IMR-90 (cell line): Measurements from ENCODE around the gene FBXW7. TPM values are rescaled to one million over a fixed set of nuclear protein-coding genes. Genes with fewer than 3 reads are reported as not detected.

Experiments used
- ATAC-seq: fragments of 200-7000 bp; cut with Tn5 transposase; 2 replicates; pipeline ENCODE4 v1.9.1; 2020; ENCODE audit warnings: low read depth, mild to moderate bottlenecking, moderate library complexity
- BruUV-seq: library from RNA; stranded (reverse); fragments of 400-500 nt; replicated peaks from 2 replicates; lab custom pipeline; 2021; lab: Mats Ljungman, UMichigan
- CTCF ChIA-PET: fragments of 300-600 bp; formaldehyde crosslinking; extraction: SDS; loops from one replicate; lab custom pipeline; 2021; ENCODE audit warnings: antibody characterized with exemption; lab: Yijun Ruan, JAX
- POLR2A ChIA-PET: fragments of 300-600 bp; sonication (Branson Sonifier 250); formaldehyde crosslinking; loops from one replicate; lab custom pipeline; 2022; ENCODE audit warnings: antibody characterized with exemption; ENCODE audit not compliant: unreplicated experiment; lab: Charles Lee
- DNase-seq: peaks from one replicate; pipeline ENCODE4 v3.0.0; 2013
- H2AFZ ChIP-seq: replicated peaks from 2 replicates; pipeline ENCODE3; 2013; ENCODE audit warnings: low read length, mild to moderate bottlenecking; ENCODE audit not compliant: poor library complexity
- H2AK5ac ChIP-seq: 2 replicates; pipeline ENCODE4 v1.6.1; 2013; ENCODE audit warnings: low read depth, low read length, inconsistent platforms
- H2AK9ac ChIP-seq: replicated peaks from 2 replicates; pipeline ENCODE3; 2013; ENCODE audit warnings: mild to moderate bottlenecking, low read depth, low read length, moderate library complexity; ENCODE audit not compliant: poor library complexity
- H2BK120ac ChIP-seq: 2 replicates; pipeline ENCODE4 v1.6.1; 2013; ENCODE audit warnings: low read depth, low read length, inconsistent platforms
- H2BK15ac ChIP-seq: 3 replicates; pipeline ENCODE4 v1.6.1; 2013; ENCODE audit warnings: low read depth, low read length, inconsistent platforms
- H2BK20ac ChIP-seq: 2 replicates; pipeline ENCODE4 v1.6.1; 2013; ENCODE audit warnings: low read depth, mild to moderate bottlenecking, inconsistent platforms, low read length, moderate library complexity
- H2BK5ac ChIP-seq: 2 replicates; pipeline ENCODE4 v1.6.1; 2013; ENCODE audit warnings: mild to moderate bottlenecking, low read depth, low read length, inconsistent platforms; ENCODE audit not compliant: poor library complexity, severe bottlenecking
- H3K14ac ChIP-seq: replicated peaks from 2 replicates; pipeline ENCODE4 v1.6.1; 2013; ENCODE audit warnings: low read depth, low read length, inconsistent platforms
- H3K18ac ChIP-seq: 2 replicates; pipeline ENCODE4 v1.6.1; 2013; ENCODE audit warnings: low read depth, low read length, control low read depth
- H3K23ac ChIP-seq: 2 replicates; pipeline ENCODE4 v1.6.1; 2013; ENCODE audit warnings: low read depth, low read length, inconsistent platforms
- H3K27ac ChIP-seq: 2 replicates; pipeline ENCODE4 v1.5.1; 2013; ENCODE audit warnings: mild to moderate bottlenecking, control low read depth, low read length; ENCODE audit not compliant: insufficient read depth
- H3K27me3 ChIP-seq: 2 replicates; pipeline ENCODE4 v1.6.1; 2013; ENCODE audit warnings: low read length; ENCODE audit not compliant: control insufficient read depth, insufficient read depth
- H3K36me3 ChIP-seq: 2 replicates; pipeline ENCODE4 v1.6.1; 2013; ENCODE audit warnings: low read length, mixed read lengths; ENCODE audit not compliant: control insufficient read depth, insufficient read depth
- H3K4ac ChIP-seq: 2 replicates; pipeline ENCODE4 v1.6.1; 2013; ENCODE audit warnings: low read depth, low read length, inconsistent platforms
- H3K4me1 ChIP-seq: 2 replicates; pipeline ENCODE4 v1.6.1; 2013; ENCODE audit warnings: low read length, mixed read lengths; ENCODE audit not compliant: control insufficient read depth, insufficient read depth
- H3K4me2 ChIP-seq: 2 replicates; pipeline ENCODE4 v1.6.1; 2013; ENCODE audit warnings: low read depth, mild to moderate bottlenecking, control low read depth, low read length, moderate library complexity
- H3K4me3 ChIP-seq: 2 replicates; pipeline ENCODE4 v1.5.1; 2013; ENCODE audit warnings: low read depth, mild to moderate bottlenecking, control low read depth, low read length, moderate library complexity; ENCODE audit not compliant: insufficient read depth
- H3K56ac ChIP-seq: 2 replicates; pipeline ENCODE4 v1.6.1; 2013; ENCODE audit warnings: low read length, inconsistent platforms; ENCODE audit not compliant: insufficient read depth; ENCODE audit errors: extremely low read depth
- H3K79me1 ChIP-seq, 2 experiments: 2 replicates each; pipeline ENCODE4 v1.6.1; 2013; ENCODE audit warnings: low read length in 2 of 2, inconsistent platforms in 1 of 2, low read depth in 1 of 2
- H3K9ac ChIP-seq: 2 replicates; pipeline ENCODE4 v1.6.1; 2013; ENCODE audit warnings: low read depth, low read length, control low read depth
- H3K9me1 ChIP-seq: 2 replicates; pipeline ENCODE4 v1.6.1; 2013; ENCODE audit warnings: low read length, inconsistent platforms; ENCODE audit not compliant: insufficient read depth
- H3K9me3 ChIP-seq: 2 replicates; pipeline ENCODE4 v1.6.1; 2013; ENCODE audit warnings: low read length; ENCODE audit not compliant: control insufficient read depth, insufficient read depth
- H4K20me1 ChIP-seq: 2 replicates; pipeline ENCODE4 v1.6.1; 2013; ENCODE audit warnings: low read length, inconsistent platforms; ENCODE audit not compliant: insufficient read depth
- H4K5ac ChIP-seq: 2 replicates; pipeline ENCODE4 v1.6.1; 2013; ENCODE audit warnings: mild to moderate bottlenecking, low read depth, low read length, control low read depth
- H4K8ac ChIP-seq, 2 experiments: 2 replicates each; pipeline ENCODE4 v1.6.1; 2013; ENCODE audit warnings: low read depth in 2 of 2, low read length in 2 of 2, control low read depth in 1 of 2, inconsistent platforms in 1 of 2
- H4K91ac ChIP-seq: 2 replicates; pipeline ENCODE4 v1.6.1; 2013; ENCODE audit warnings: low read depth, low read length, inconsistent platforms; ENCODE audit not compliant: insufficient read depth
- MAFK ChIP-seq: IDR thresholded peaks from 2 replicates; pipeline ENCODE4 v1.6.1; 2012; ENCODE audit warnings: low read depth, low read length, improper control_type of control experiment
- MXI1 ChIP-seq: IDR thresholded peaks from 2 replicates; pipeline ENCODE4 v1.6.1; 2012; ENCODE audit warnings: low read depth, mild to moderate bottlenecking, low read length, moderate library complexity, borderline replicate concordance
- POLR2A ChIP-seq: IDR thresholded peaks from 2 replicates; pipeline ENCODE4 v1.6.1; 2012; ENCODE audit warnings: mild to moderate bottlenecking, low read depth, low read length
- RFX5 ChIP-seq: IDR thresholded peaks from 2 replicates; pipeline ENCODE4 v1.8.0; 2012; ENCODE audit warnings: low read depth, mild to moderate bottlenecking, low read length, moderate library complexity
- WGBS, 2 experiments: methylation state at CpG; one replicate each; pipeline versions ENCODE4 v1.1.5 to v1.1.7; 2013; ENCODE audit warnings: missing lambda C conversion rate in 2 of 2; ENCODE audit not compliant: insufficient read length in 1 of 2; ENCODE audit errors: extremely low coverage in 2 of 2; 5-methylcytosine and 5-hydroxymethylcytosine counted together
- dilution Hi-C: fragments of 300-500 bp; cut with HindIII; formaldehyde crosslinking; loops from one replicate; pipeline ENCODE4 v1.14.3; 2018; ENCODE audit warnings: low sequenced_read_pairs; ENCODE audit not compliant: unreplicated experiment
- in situ Hi-C: fragments of 300-500 bp; cut with MboI; formaldehyde crosslinking; loops from 3 replicates; pipeline ENCODE4 v1.14.3; 2019; ENCODE audit warnings: low sequenced_read_pairs, inconsistent platforms, mixed read lengths
- intact Hi-C: fragments of 100-400 bp; cut with micrococcal nuclease; formaldehyde crosslinking; loops from 2 replicates; pipeline ENCODE4 v1.10.0; 2022
- polyA plus RNA-seq, 3 experiments: library from polyadenylated mRNA; depleted of rRNA; stranded (reverse); fragments of >200 nt; gene quantifications; 2 replicates each; pipeline ENCODE4 v1.2.3, GENCODE V29; 2012; ENCODE audit warnings: low replicate concordance in 1 of 3
- total RNA-seq: library from RNA; depleted of rRNA; stranded (reverse); fragments of >200 nt; gene quantifications from 2 replicates; pipeline ENCODE4 v1.2.3, GENCODE V29; 2012

FBXW7 gene
- total and polyA plus RNA-seq, 2 of the 4 experiments (the other 2 are of a cell fraction), result 7.2 to 27.4 TPM

- no peaks in the 10 kb centered on the region for H3K79me1 ChIP-seq
- no peaks in the 10 kb centered on the region for H3K4me1 ChIP-seq
- H2AFZ ChIP-seq, result no peak overlapping the region
- H3K14ac ChIP-seq, result no peak overlapping the region
- POLR2A ChIA-PET, result no interaction called here
- intact Hi-C loops, result no loop called here
- no peak overlapping the region for H3K18ac ChIP-seq
- no peak overlapping the region for H3K23ac ChIP-seq
- H3K9ac ChIP-seq, result no peak overlapping the region
- H2BK120ac ChIP-seq, result no peak overlapping the region
- WGBS, 2 experiments, result no CpG with 5 or more reads among the region's 5 CpGs
- H4K20me1 ChIP-seq, result no peaks in the 10 kb centered on the region
- no peak overlapping the region for H4K5ac ChIP-seq
- H2BK5ac ChIP-seq, result no peak overlapping the region
- no peak overlapping the region for H3K56ac ChIP-seq
- CTCF ChIA-PET, result no interaction called here
- no peak overlapping the region for H3K4me3 ChIP-seq
- H3K36me3 ChIP-seq, result no peaks in the 10 kb centered on the region
- H3K4me2 ChIP-seq, result no peak overlapping the region
- no peak for DNase-seq
- H2AK9ac ChIP-seq, result no peak overlapping the region
- ATAC-seq, result no peak
- no peak for TF ChIP-seq MXI1
- no peak for TF ChIP-seq POLR2A
- no peak for TF ChIP-seq MAFK
- TF ChIP-seq RFX5, result no peak
- H3K27ac ChIP-seq, result no peak overlapping the region
- no peak overlapping the region for H2BK15ac ChIP-seq
- no peak overlapping the region for H2AK5ac ChIP-seq
- no peak overlapping the region for H4K91ac ChIP-seq
- no peak overlapping the region for H2BK20ac ChIP-seq
- peaks cover 26% of the 10 kb centered on the region for H3K27me3 ChIP-seq
- H4K8ac ChIP-seq, result no peak overlapping the region
- no peak overlapping the region for H3K4ac ChIP-seq
- H3K9me3 ChIP-seq, result no peaks in the 10 kb centered on the region
- in situ Hi-C loops, result no loop called here
- no peaks in the 10 kb centered on the region for H3K9me1 ChIP-seq
- no TSS peak for BruUV-seq
- dilution Hi-C loops, result no loop called here
Measured at GRCh38 chr4:152294765-152295164, 241.1 kb downstream of the FBXW7 start.
